ENCODE data around the gene TSC22D4. TPM values are rescaled to one million over a fixed set of nuclear protein-coding genes. Genes with fewer than 3 reads are reported as not detected.

Gene TSC22D4
- total and polyA plus RNA-seq, 9 of the 15 experiments (the other 6 are each of a cell fraction or from before 2014, with no cell fraction given): 0.37 to 107 (median 28.7) TPM

DNA sequence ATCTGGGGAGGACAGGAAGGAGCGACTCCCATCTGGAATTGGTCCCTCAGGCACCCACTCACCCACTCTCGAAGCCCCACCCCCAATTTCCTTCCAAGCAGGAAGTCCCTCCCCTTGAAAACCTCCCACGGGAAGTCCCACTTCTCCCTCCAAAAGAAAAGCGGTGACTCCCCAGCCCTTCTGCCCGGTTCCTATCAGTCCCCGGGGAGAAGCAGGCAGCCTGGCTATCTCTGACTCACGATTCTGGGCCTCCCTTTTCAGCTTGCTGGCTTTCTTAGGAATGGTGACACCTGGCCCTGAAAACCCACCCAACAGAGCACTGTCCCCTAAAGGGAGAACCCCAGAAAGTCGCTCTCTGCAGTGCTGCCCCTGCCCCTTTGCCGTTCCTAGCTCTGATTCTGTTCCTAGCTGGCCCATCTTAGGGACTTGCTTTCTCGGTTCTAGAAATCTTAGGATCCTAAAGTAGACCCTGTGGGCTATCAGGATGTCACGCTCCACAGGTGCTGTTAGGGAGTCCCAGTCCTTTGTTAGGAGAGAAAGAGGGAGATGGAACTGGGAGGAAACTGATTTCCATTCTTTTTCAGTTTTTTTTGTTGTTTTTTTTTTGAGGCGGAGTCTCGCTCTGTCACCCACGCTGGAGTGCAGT is 6.0 kb downstream of the TSC22D4 start (continued):
- TF ChIP-seq CTCFL (IDR thresholded peaks at IDR 0.05; ENCODE audit: borderline replicate concordance, insufficient read depth, low read depth, low read length, poor library complexity, severe bottlenecking): no peak
- TF ChIP-seq ZNF57 (CRISPR knock-in tag; IDR thresholded peaks at IDR 0.05): no peak
- TF ChIP-seq, protein P1, sequence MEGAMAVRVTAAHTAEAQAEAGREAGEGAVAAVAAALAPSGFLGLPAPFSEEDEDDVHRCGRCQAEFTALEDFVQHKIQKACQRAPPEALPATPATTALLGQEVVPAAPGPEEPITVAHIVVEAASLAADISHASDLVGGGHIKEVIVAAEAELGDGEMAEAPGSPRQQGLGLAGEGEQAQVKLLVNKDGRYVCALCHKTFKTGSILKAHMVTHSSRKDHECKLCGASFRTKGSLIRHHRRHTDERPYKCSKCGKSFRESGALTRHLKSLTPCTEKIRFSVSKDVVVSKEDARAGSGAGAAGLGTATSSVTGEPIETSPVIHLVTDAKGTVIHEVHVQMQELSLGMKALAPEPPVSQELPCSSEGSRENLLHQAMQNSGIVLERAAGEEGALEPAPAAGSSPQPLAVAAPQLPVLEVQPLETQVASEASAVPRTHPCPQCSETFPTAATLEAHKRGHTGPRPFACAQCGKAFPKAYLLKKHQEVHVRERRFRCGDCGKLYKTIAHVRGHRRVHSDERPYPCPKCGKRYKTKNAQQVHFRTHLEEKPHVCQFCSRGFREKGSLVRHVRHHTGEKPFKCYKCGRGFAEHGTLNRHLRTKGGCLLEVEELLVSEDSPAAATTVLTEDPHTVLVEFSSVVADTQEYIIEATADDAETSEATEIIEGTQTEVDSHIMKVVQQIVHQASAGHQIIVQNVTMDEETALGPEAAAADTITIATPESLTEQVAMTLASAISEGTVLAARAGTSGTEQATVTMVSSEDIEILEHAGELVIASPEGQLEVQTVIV (CRISPR knock-in tag; IDR thresholded peaks at IDR 0.05; ENCODE audit: borderline replicate concordance): no peak
- no peak for TF ChIP-seq POLR3G (IDR thresholded peaks at IDR 0.05; ENCODE audit: extremely low read depth, insufficient read length, insufficient replicate concordance)
- no peak for TF ChIP-seq BMI1 (IDR thresholded peaks at IDR 0.05; ENCODE audit: low read length)
- no peak for TF ChIP-seq PCBP2 (IDR thresholded peaks at IDR 0.05; ENCODE audit: low read depth, low read length, poor library complexity, severe bottlenecking)
- TF ChIP-seq, protein P2, sequence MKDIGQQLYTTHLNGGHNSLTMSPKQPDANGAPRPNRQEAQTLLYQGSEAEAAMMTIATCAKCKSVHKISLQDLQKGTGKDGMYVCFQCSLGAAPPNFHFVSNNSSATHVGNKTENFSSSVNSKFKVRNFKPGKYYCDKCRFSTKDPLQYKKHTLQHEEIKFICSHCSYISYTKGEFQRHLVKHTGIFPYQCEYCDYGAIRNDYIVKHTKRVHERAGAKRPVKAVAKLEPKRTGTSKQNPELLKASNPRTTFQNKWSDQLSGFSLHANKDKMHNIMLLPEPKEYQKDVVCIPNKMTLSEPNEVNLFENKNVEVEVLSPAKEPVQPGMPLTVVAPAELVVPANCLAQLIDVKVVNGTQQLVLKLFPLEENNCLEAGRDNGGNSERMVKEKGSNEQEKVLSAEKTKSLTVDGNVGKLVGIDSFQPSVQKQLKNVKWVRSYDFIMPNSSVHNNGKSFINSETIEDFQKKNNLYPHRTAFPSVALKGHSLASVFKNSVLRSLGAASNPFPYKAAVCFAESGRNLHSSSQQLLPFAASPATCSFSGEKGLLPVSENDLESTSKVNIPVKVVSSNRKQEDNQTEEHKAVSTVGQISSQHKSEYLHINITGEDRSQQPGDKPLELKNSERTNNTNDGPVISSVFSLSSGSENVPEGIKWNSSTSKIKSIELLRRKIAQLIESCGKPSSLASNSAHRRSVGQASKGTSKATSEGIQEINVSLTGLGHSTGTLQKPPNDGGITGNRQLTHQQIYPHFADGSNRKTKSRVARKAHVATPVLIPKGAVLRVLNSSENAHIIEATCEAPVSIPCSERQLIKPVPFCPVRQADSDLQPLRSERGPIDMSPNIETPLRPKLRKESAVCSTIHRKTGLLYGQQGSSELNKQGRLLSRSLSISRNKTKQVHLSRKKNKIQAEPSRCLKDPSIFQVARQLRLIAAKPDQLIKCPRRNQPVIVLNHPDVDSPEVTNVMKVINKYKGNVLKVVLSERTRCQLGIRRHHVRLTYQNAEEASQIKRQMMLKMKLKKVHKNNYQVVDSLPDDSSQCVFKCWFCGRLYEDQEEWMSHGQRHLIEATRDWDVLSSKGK (CRISPR knock-in tag; IDR thresholded peaks at IDR 0.05): no peak
- no peak for TF ChIP-seq PRPF4 (IDR thresholded peaks at IDR 0.05; ENCODE audit: insufficient read depth, low read depth, low read length, poor library complexity, severe bottlenecking)
- TF ChIP-seq ZNF644 (tag; IDR thresholded peaks at IDR 0.05; ENCODE audit: low read depth): no peak
- TF ChIP-seq POLR2AphosphoS5 (IDR thresholded peaks at IDR 0.05; ENCODE audit: control insufficient read depth, insufficient read depth, low read depth, low read length): peak; percentile 73
- peak; percentile 30; the same call in 1 of the 2 replicates for TF ChIP-seq NBN (IDR thresholded peaks at IDR 0.05; ENCODE audit: low read depth)
- no peak for TF ChIP-seq C11orf30 (IDR thresholded peaks at IDR 0.05; ENCODE audit: low read depth)
- TF ChIP-seq MTA1 (IDR thresholded peaks at IDR 0.05; ENCODE audit: borderline replicate concordance): no peak
- TF ChIP-seq ZNF740 (CRISPR knock-in tag; IDR thresholded peaks at IDR 0.05): no peak
- no peak for TF ChIP-seq ZNF740 (tag; IDR thresholded peaks at IDR 0.05)
- no peak for TF ChIP-seq BRD9 (IDR thresholded peaks at IDR 0.05; ENCODE audit: low read depth, partially characterized antibody)
- no peak for TF ChIP-seq ZNF589 (CRISPR knock-in tag; IDR thresholded peaks at IDR 0.05; ENCODE audit: low read depth)
- peak; percentile 50 for TF ChIP-seq ZBTB7A (IDR thresholded peaks at IDR 0.05; ENCODE audit: borderline replicate concordance, control insufficient read depth, low read depth, low read length)

All from K562 (cell line).